Lower lobe of right lung (tissue), 2 donors: ENCODE measurements around the gene NPAS2. TPM values are rescaled to one million over a fixed set of nuclear protein-coding genes. Genes with fewer than 3 reads are reported as not detected.

Source experiments
- ATAC-seq, 2 donors: fragments of 200-7000 bp; cut with Tn5 transposase; one replicate each; pipeline ENCODE4 v1.9.1; 2020 to 2022; ENCODE audit warnings: mild to moderate bottlenecking in 2 of 2, moderate library complexity in 2 of 2
- DNase-seq: peaks from one replicate; pipeline ENCODE4 v3.0.0-alpha.2; 2020
- H3K27ac ChIP-seq: fragments of 200-600 bp; one replicate; pipeline ENCODE4 v1.8.0; 2022
- H3K27me3 ChIP-seq: fragments of 200-600 bp; one replicate; pipeline ENCODE4 v1.8.0; 2022; ENCODE audit warnings: low read depth
- H3K36me3 ChIP-seq: fragments of 200-600 bp; one replicate; pipeline ENCODE4 v1.8.0; 2022; ENCODE audit warnings: mild to moderate bottlenecking
- H3K4me1 ChIP-seq: fragments of 200-600 bp; one replicate; pipeline ENCODE4 v1.8.0; 2022
- H3K4me3 ChIP-seq: fragments of 200-600 bp; one replicate; pipeline ENCODE4 v1.8.0; 2022; ENCODE audit warnings: mild to moderate bottlenecking
- H3K9me3 ChIP-seq: fragments of 200-600 bp; one replicate; pipeline ENCODE4 v1.8.0; 2022
- intact Hi-C: fragments of 100-400 bp; cut with DNase I; formaldehyde crosslinking; loops from one replicate; pipeline ENCODE4 v1.11.0; 2022
- total RNA-seq: library from RNA; stranded (reverse); fragmentation: NEBNext Ultra II Directional; extraction: Animal tissue kit (Norgen Biotek cat#: 25700); gene quantifications from one replicate; pipeline ENCODE4 v1.2.1, GENCODE V29; 2021
- TF ChIP-seq, protein P1 (sequence below): fragments of 200-600 bp; IDR thresholded peaks from one replicate; pipeline ENCODE4 v1.8.0; 2022; ENCODE audit warnings: antibody characterized with exemption, mild to moderate bottlenecking
- donor health status: DM: no; HTN: yes; CAD: no; lungs with severe emphysema.

Gene NPAS2
- total RNA-seq, 1 donor from 2014 or later = 10.1 TPM

GRCh38 chr2:100988630-100989417 is 168.9 kb downstream of the NPAS2 start:
- ATAC-seq = no peak
- H3K4me1 ChIP-seq = no peaks in the 10 kb centered on the region
- no peak for DNase-seq
- peaks cover 6% of the 10 kb centered on the region for H3K36me3 ChIP-seq
- H3K27me3 ChIP-seq = no peaks in the 10 kb centered on the region
- no peak overlapping the region for H3K27ac ChIP-seq
- H3K4me3 ChIP-seq = no peak overlapping the region
- no peaks in the 10 kb centered on the region for H3K9me3 ChIP-seq
- intact Hi-C loops = loop anchor here (5.0 to 10.0 kb wide), 2 partner anchors 264 to 382 kb away; no protein-coding TSS in a partner anchor
- TF ChIP-seq, protein P1, sequence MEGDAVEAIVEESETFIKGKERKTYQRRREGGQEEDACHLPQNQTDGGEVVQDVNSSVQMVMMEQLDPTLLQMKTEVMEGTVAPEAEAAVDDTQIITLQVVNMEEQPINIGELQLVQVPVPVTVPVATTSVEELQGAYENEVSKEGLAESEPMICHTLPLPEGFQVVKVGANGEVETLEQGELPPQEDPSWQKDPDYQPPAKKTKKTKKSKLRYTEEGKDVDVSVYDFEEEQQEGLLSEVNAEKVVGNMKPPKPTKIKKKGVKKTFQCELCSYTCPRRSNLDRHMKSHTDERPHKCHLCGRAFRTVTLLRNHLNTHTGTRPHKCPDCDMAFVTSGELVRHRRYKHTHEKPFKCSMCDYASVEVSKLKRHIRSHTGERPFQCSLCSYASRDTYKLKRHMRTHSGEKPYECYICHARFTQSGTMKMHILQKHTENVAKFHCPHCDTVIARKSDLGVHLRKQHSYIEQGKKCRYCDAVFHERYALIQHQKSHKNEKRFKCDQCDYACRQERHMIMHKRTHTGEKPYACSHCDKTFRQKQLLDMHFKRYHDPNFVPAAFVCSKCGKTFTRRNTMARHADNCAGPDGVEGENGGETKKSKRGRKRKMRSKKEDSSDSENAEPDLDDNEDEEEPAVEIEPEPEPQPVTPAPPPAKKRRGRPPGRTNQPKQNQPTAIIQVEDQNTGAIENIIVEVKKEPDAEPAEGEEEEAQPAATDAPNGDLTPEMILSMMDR = no peak

- no peak for ATAC-seq
- Histone ChIP-seq H3K27ac (no peak overlapping the region), H3K4me3 (no peak overlapping the region), H3K9me3 (no peaks in the 10 kb centered on the region), H3K27me3 (no peaks in the 10 kb centered on the region), H3K4me1 (no peaks in the 10 kb centered on the region), H3K36me3 (peaks cover 14% of the 10 kb centered on the region)
- intact Hi-C loops = loop anchor here (5.0 to 10.0 kb wide), 2 partner anchors 265 to 382 kb away; no protein-coding TSS in a partner anchor
- TF ChIP-seq, protein P1 = no peak
- DNase-seq = no peak
Observed at GRCh38 chr2:100989666-100990065, 169.7 kb downstream of the NPAS2 start.

DNA sequence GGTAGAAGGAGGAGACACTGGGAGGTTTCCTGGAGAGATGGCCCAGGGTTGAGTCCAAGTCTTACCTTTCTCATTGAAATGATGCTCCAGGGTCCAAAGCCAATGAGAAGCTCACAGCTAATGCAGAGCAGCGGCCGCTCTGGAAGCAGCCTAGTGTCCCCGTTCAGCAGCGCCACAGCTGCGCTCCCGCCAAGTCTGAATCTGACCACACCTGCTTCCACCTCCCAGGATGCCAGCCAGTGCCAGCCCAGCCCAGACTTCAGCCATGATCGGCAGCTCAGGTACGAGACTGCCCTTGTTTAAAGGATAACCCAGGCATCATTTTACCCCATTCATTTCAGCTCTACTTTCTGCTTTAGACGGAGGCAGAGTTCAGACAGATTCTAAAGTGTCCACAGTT is 170.2 kb downstream of the NPAS2 start:
- Histone ChIP-seq H3K9me3 (no peaks in the 10 kb centered on the region), H3K27ac (no peak overlapping the region), H3K27me3 (no peaks in the 10 kb centered on the region), H3K4me3 (no peak overlapping the region), H3K36me3 (peaks cover 14% of the 10 kb centered on the region), H3K4me1 (no peaks in the 10 kb centered on the region)
- ATAC-seq (no peak), DNase-seq (no peak)
- TF ChIP-seq, protein P1 = no peak
- intact Hi-C loops = no loop called here

GRCh38 chr2:100990650-100991403 is 170.9 kb downstream of the NPAS2 start:
- Histone ChIP-seq H3K27ac (no peak overlapping the region), H3K4me3 (no peak overlapping the region), H3K27me3 (no peaks in the 10 kb centered on the region), H3K36me3 (peaks cover 19% of the 10 kb centered on the region), H3K4me1 (no peaks in the 10 kb centered on the region), H3K9me3 (no peaks in the 10 kb centered on the region)
- intact Hi-C loops = no loop called here
- TF ChIP-seq, protein P1 = no peak
- no peak for DNase-seq
- no peak for ATAC-seq

DNA sequence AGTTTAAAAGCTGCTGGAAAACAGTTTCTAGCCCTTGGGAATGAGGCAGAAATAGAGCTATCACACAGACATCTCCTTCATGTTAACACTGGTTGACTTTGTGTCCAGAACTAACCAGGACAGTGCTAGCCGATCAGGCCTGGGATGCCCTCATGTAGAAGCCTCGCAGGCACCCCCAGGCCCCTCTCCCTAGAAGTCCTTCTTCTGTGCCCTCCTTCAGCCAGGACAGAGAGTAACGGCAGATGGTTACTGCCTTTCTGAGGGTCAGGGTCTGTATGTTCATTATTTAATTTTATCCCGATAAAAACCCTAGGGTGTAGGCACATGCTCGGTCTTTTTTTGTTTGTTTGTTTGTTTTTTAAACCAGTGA is 171.4 kb downstream of the NPAS2 start:
- TF ChIP-seq, protein P1 = no peak
- DNase-seq = no peak
- Histone ChIP-seq H3K27ac (no peak overlapping the region), H3K4me3 (no peak overlapping the region), H3K36me3 (peaks cover 20% of the 10 kb centered on the region), H3K9me3 (no peaks in the 10 kb centered on the region), H3K4me1 (no peaks in the 10 kb centered on the region), H3K27me3 (no peaks in the 10 kb centered on the region)
- no peak for ATAC-seq
- intact Hi-C loops = no loop called here
